Karpas-422 (cell line): Measurements from ENCODE around the gene GLRX. TPM values are rescaled to one million over a fixed set of nuclear protein-coding genes. Genes with fewer than 3 reads are reported as not detected.
"Not testable (repeated sequence)": the region's sequence is repeated elsewhere in the genome, so short reads cannot be mapped to it uniquely, and the experiment has no call there.

Source experiments
- DNase-seq: peaks from one replicate; pipeline ENCODE4 v3.0.0-alpha.2; 2015
- H2AFZ ChIP-seq: fragments of 200-600 bp; sonication (generic); 2 replicates; pipeline ENCODE4 v1.6.1; 2014; ENCODE audit warnings: antibody characterized with exemption, low read length, mixed read lengths
- H3K27ac ChIP-seq: fragments of 200-600 bp; sonication (generic); 2 replicates; pipeline ENCODE4 v1.5.1; 2014; ENCODE audit warnings: mild to moderate bottlenecking, low read length, moderate library complexity
- H3K27me3 ChIP-seq: fragments of 200-600 bp; sonication (generic); 2 replicates; pipeline ENCODE4 v1.6.1; 2014; ENCODE audit warnings: low read length, mixed read lengths
- H3K36me3 ChIP-seq: fragments of 200-600 bp; sonication (generic); 2 replicates; pipeline ENCODE4 v1.6.1; 2014; ENCODE audit warnings: low read length, mixed read lengths; ENCODE audit not compliant: insufficient read depth
- H3K4me1 ChIP-seq: fragments of 200-600 bp; sonication (generic); 2 replicates; pipeline ENCODE4 v1.6.1; 2014; ENCODE audit warnings: mild to moderate bottlenecking, low read length, mixed read lengths
- H3K4me2 ChIP-seq: fragments of 200-600 bp; sonication (generic); 2 replicates; pipeline ENCODE4 v1.6.1; 2014; ENCODE audit warnings: low read length, low read depth, mild to moderate bottlenecking; ENCODE audit not compliant: poor library complexity, severe bottlenecking
- H3K4me3 ChIP-seq: fragments of 200-600 bp; sonication (generic); 2 replicates; pipeline ENCODE4 v1.5.1; 2014; ENCODE audit warnings: mild to moderate bottlenecking, antibody characterized with exemption, low read length, mixed read lengths
- H3K79me2 ChIP-seq: fragments of 200-600 bp; sonication (generic); 2 replicates; pipeline ENCODE4 v1.6.1; 2014; ENCODE audit warnings: mild to moderate bottlenecking, low read length, mixed read lengths
- H3K9ac ChIP-seq: fragments of 200-600 bp; sonication (generic); 2 replicates; pipeline ENCODE4 v1.6.0; 2014; ENCODE audit warnings: low read length
- H3K9me2 ChIP-seq: fragments of 200-600 bp; sonication (generic), shearing (Covaris generic); replicated peaks from 2 replicates; pipeline ENCODE4 v1.6.0; 2014; ENCODE audit warnings: mild to moderate bottlenecking, low read length, moderate library complexity; ENCODE audit not compliant: insufficient read depth
- H3K9me3 ChIP-seq: fragments of 300-700, 200-600 bp; sonication (generic); 2 replicates; pipeline ENCODE4 v1.6.1; 2014; ENCODE audit warnings: low read length, mixed read lengths
- H4K20me1 ChIP-seq: fragments of 200-600 bp; sonication (generic); 2 replicates; pipeline ENCODE4 v1.6.1; 2014; ENCODE audit warnings: mild to moderate bottlenecking, antibody characterized with exemption, low read length, low read depth; ENCODE audit not compliant: insufficient read depth
- total RNA-seq: library from RNA; depleted of rRNA; stranded (reverse); fragments of >200 nt; shearing (Covaris generic); gene quantifications from 2 replicates; pipeline ENCODE4 v1.2.3, GENCODE V29; 2014; ENCODE audit warnings: low replicate concordance

The GLRX gene
- total RNA-seq, 1 experiment from 2014 or later = 16.3 TPM

GRCh38 chr5:95839658-95840057 is 17.1 kb upstream of the GLRX start:
- Histone ChIP-seq H3K27me3 (no peaks in the 10 kb centered on the region), H3K27ac (no peak overlapping the region), H2AFZ (no peak overlapping the region), H3K9me2 (no peaks in the 10 kb centered on the region), H3K79me2 (no peaks in the 10 kb centered on the region), H3K4me2 (no peak overlapping the region), H3K4me1 (peaks cover 18% of the 10 kb centered on the region), H3K4me3 (no peak overlapping the region), H3K9ac (no peak overlapping the region), H3K9me3 (no peaks in the 10 kb centered on the region), H4K20me1 (no peaks in the 10 kb centered on the region), H3K36me3 (no peaks in the 10 kb centered on the region)
- DNase-seq = no peak

DNA sequence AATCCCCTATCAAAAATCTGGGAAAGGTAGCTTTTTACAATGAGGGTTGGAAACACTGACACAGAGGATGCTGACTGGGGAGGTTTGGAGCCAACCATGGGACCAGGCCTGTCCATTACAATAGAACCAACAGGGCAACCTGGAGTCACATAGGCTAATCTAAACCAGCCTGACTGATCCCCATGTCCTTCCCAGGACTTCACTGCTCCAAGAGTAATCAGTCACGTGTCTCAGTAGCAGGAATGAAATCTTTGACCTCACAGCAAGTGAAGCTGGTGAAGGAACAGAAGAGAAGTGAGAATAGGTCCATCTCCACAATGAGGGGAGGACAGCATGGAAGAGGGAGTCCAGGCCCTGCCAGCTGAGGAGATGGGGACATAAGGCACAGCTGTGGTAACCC is 16.0 kb upstream of the GLRX start:
- Histone ChIP-seq H3K9ac (no peak overlapping the region), H3K27ac (no peak overlapping the region)

GRCh38 chr5:95838001-95838520 is 15.5 kb upstream of the GLRX start:
- H3K27me3 ChIP-seq = no peaks in the 10 kb centered on the region
- no peaks in the 10 kb centered on the region for H3K9me3 ChIP-seq
- H3K4me1 ChIP-seq = peaks cover 33% of the 10 kb centered on the region
- H4K20me1 ChIP-seq = no peaks in the 10 kb centered on the region
- peak; percentile 10 for DNase-seq
- H3K79me2 ChIP-seq = no peaks in the 10 kb centered on the region
- H3K27ac ChIP-seq = no peak overlapping the region
- no peak overlapping the region for H2AFZ ChIP-seq
- H3K4me3 ChIP-seq = no peak overlapping the region
- no peak overlapping the region for H3K4me2 ChIP-seq
- no peaks in the 10 kb centered on the region for H3K36me3 ChIP-seq
- no peaks in the 10 kb centered on the region for H3K9me2 ChIP-seq
- H3K9ac ChIP-seq = no peak overlapping the region

More for the DNA sequence above, 16.0 kb upstream of the GLRX start:
- peaks cover 28% of the 10 kb centered on the region for H3K4me1 ChIP-seq
- DNase-seq = peak; percentile 16
- no peaks in the 10 kb centered on the region for H3K9me2 ChIP-seq
- no peaks in the 10 kb centered on the region for H3K36me3 ChIP-seq
- no peaks in the 10 kb centered on the region for H3K9me3 ChIP-seq
- H3K27me3 ChIP-seq = no peaks in the 10 kb centered on the region
- H3K4me3 ChIP-seq = no peak overlapping the region
- no peaks in the 10 kb centered on the region for H3K79me2 ChIP-seq
- no peak overlapping the region for H3K4me2 ChIP-seq
- no peaks in the 10 kb centered on the region for H4K20me1 ChIP-seq
- no peak overlapping the region for H2AFZ ChIP-seq

- Histone ChIP-seq H3K9ac (no peak overlapping the region), H3K4me2 (no peak overlapping the region), H3K79me2 (no peaks in the 10 kb centered on the region), H3K9me2 (no peaks in the 10 kb centered on the region), H3K27me3 (no peaks in the 10 kb centered on the region), H3K36me3 (no peaks in the 10 kb centered on the region), H4K20me1 (no peaks in the 10 kb centered on the region), H3K4me1 (peaks cover 30% of the 10 kb centered on the region), H3K27ac (no peak overlapping the region), H2AFZ (no peak overlapping the region), H3K4me3 (no peak overlapping the region), H3K9me3 (no peaks in the 10 kb centered on the region)
- DNase-seq = no peak
These were observed 15.0 kb upstream of the GLRX start for GRCh38 chr5:95837492-95837891.

DNA sequence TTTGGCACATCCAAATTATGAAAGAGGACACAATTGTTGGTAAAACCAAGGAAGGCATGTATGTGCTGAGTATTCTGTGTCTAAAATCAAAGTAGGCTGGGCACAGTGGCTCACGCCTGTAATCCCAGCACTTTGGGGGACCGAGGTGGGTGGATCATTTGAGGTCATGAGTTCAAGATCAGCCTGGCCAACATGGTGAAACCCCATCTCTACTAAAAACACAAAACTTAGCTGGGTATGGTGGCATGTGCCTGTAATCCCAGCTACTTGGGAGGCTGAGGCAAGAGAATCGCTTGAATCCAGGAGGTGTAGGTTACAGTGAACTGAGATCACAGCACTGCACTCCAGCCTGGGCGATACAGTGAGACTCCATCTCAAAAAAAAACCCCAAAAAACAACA is 14.4 kb upstream of the GLRX start:
- H3K4me2 ChIP-seq, H2AFZ ChIP-seq, H3K9me3 ChIP-seq, H3K9ac ChIP-seq, H3K4me3 ChIP-seq, H3K36me3 ChIP-seq, H4K20me1 ChIP-seq, H3K27me3 ChIP-seq, H3K79me2 ChIP-seq, H3K9me2 ChIP-seq, H3K27ac ChIP-seq: not testable (repeated sequence)
- peaks cover 30% of the 10 kb centered on the region for H3K4me1 ChIP-seq
- DNase-seq = peak; percentile 2

DNA sequence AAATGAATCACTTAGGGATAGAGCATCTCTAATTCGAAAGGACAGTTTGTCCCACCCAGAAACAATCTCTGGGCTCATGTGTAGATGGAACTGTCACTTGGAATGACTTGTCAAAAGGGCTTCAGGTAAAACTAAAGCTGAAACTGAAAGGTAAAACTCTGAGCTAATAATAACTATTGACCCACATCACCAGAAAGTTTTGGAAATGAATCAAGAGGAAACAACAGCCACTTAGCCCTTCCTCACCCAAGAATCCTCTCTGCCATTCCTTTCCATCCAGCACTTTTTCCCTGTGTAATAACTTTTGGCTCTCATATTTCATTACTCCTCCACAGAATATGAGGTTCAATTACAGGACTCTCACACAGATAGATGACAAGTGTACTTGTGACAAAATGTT is 14.0 kb upstream of the GLRX start:
- H3K27me3 ChIP-seq = no peaks in the 10 kb centered on the region
- no peaks in the 10 kb centered on the region for H3K36me3 ChIP-seq
- H3K4me1 ChIP-seq = peaks cover 30% of the 10 kb centered on the region
- no peaks in the 10 kb centered on the region for H3K9me3 ChIP-seq
- H3K4me2 ChIP-seq = peak overlapping the region; percentile 89
- no peaks in the 10 kb centered on the region for H4K20me1 ChIP-seq
- no peak overlapping the region for H3K9ac ChIP-seq
- no peak overlapping the region for H2AFZ ChIP-seq
- DNase-seq = peak; percentile 24
- no peaks in the 10 kb centered on the region for H3K9me2 ChIP-seq
- no peaks in the 10 kb centered on the region for H3K79me2 ChIP-seq
- H3K4me3 ChIP-seq = no peak overlapping the region
- H3K27ac ChIP-seq = no peak overlapping the region

DNA sequence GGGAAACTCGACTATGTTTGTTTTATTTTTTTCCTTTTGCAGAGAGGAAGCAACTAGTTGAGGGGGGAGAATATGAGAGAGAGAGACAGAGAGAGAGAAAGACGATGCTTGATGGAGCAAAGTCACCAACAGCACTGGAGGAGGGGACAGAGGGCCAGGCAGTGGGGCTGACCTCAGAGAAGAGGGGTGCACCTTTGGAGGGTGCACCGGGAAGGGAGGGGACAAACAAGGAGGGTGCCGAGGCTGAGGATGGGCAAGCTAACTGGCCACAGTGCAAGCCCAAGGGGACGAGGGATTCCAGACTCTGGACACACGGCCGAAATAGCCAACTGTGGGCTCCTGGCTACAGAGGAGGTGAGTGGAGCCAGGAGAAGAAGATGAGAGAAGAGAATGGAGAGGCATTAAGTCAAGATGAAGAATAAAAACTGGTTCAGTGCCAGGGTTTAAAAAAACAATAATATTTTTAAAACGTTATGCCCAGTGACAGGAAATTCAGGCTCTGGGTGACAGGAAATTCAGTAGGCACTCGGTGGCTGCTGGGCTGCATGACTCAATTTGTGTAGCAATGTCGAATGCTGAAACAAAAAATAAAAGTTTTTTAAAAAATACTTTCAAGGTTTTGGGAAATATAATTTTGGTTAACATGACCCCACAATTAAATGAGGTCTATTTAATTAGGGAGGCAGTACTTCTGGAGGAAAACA is 13.3 kb upstream of the GLRX start:
- Histone ChIP-seq H3K4me2 (peak overlapping the region; percentile 89), H3K27ac (no peak overlapping the region), H3K9me3 (no peaks in the 10 kb centered on the region), H3K4me3 (peak overlapping the region; percentile 72; the same call in 1 of the 2 replicates), H4K20me1 (no peaks in the 10 kb centered on the region), H3K9me2 (no peaks in the 10 kb centered on the region), H3K27me3 (no peaks in the 10 kb centered on the region), H3K9ac (peak overlapping the region; percentile 44), H3K4me1 (peaks cover 30% of the 10 kb centered on the region), H2AFZ (peak overlapping the region; percentile 55), H3K79me2 (no peaks in the 10 kb centered on the region), H3K36me3 (no peaks in the 10 kb centered on the region)
- DNase-seq = peak; percentile 28

DNA sequence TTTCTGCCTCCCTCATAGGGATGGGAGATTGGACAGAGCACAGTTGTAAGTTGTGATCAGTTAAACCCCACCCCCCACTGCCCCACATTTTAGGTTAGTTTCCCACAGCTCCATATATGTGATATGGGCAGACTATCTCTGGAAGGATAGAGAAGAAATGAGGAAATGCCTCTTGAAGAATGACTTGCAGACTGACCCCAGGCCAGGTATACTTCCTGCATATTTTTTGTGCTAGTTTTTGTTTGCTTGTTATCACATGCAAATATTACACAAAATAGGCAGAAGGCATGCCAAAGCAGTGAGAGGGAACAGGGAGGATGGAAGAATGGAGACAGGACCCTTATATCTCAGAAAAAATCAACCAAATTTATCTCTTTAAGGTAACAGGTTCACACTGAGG is 10.1 kb upstream of the GLRX start:
- H3K9ac ChIP-seq = no peak overlapping the region
- H3K36me3 ChIP-seq = no peaks in the 10 kb centered on the region
- H3K4me2 ChIP-seq = no peak overlapping the region
- H3K9me3 ChIP-seq = no peaks in the 10 kb centered on the region
- no peaks in the 10 kb centered on the region for H3K79me2 ChIP-seq
- H3K9me2 ChIP-seq = no peaks in the 10 kb centered on the region
- H2AFZ ChIP-seq = no peak overlapping the region
- H3K27me3 ChIP-seq = no peaks in the 10 kb centered on the region
- H3K27ac ChIP-seq = no peak overlapping the region
- H3K4me1 ChIP-seq = peaks cover 30% of the 10 kb centered on the region
- no peaks in the 10 kb centered on the region for H4K20me1 ChIP-seq
- DNase-seq = no peak
- H3K4me3 ChIP-seq = no peak overlapping the region
